Epithelial cell of esophagus (primary cell): ENCODE measurements around the gene NKX2-1.
A peak's percentile ranks its signal among the peaks of the same experiment; 100 is the strongest.

ENCODE experiments used
- DNase-seq: peaks from one replicate; pipeline ENCODE4 v3.0.0; 2010; ENCODE audit warnings: low read depth
- H3K4me3 ChIP-seq: 2 replicates; pipeline ENCODE4 v1.5.1; 2011; ENCODE audit warnings: mild to moderate bottlenecking, low read length, control low read depth
- CTCF ChIP-seq: IDR thresholded peaks from 2 replicates; pipeline ENCODE4 v1.5.1; 2011; ENCODE audit warnings: low read depth, mild to moderate bottlenecking, low read length, control low read depth, inconsistent platforms; ENCODE audit not compliant: insufficient read depth; ENCODE audit errors: missing control alignments

Gene NKX2-1

GRCh38 chr14:36529062-36529461, 9.0 kb upstream of the NKX2-1 start:
- no peak for TF ChIP-seq CTCF
- no peak for DNase-seq
- H3K4me3 ChIP-seq = no peak overlapping the region

- no peak for DNase-seq
- no peak overlapping the region for H3K4me3 ChIP-seq
- no peak for TF ChIP-seq CTCF
Observed at GRCh38 chr14:36525746-36526099, 5.7 kb upstream of the NKX2-1 start.

GRCh38 chr14:36524874-36525745, 5.1 kb upstream of the NKX2-1 start:
- peak; percentile 60 for DNase-seq
- peak overlapping the region; percentile 31 for H3K4me3 ChIP-seq
- peak; percentile 76 for TF ChIP-seq CTCF

- no peak overlapping the region for H3K4me3 ChIP-seq
- DNase-seq = no peak
- TF ChIP-seq CTCF = peak; percentile 12
Observed at GRCh38 chr14:36524220-36524837, 4.3 kb upstream of the NKX2-1 start.

GRCh38 chr14:36522972-36523715, 3.1 kb upstream of the NKX2-1 start:
- DNase-seq = no peak
- no peak overlapping the region for H3K4me3 ChIP-seq

GRCh38 chr14:36522347-36522971, 2.4 kb upstream of the NKX2-1 start:
- DNase-seq = no peak
- H3K4me3 ChIP-seq = no peak overlapping the region
- no peak for TF ChIP-seq CTCF

More at GRCh38 chr14:36522972-36523715, 3.1 kb upstream of the NKX2-1 start:
- no peak for TF ChIP-seq CTCF
